HepG2 (cell line): ENCODE results near the gene IPO13. TPM values are rescaled to one million over a fixed set of nuclear protein-coding genes. Genes with fewer than 3 reads are reported as not detected.

Source experiments
- ATAC-seq: fragments of 200-7000 bp; cut with Tn5 transposase; 3 replicates; pipeline ENCODE4 v1.9.1; 2020; ENCODE audit warnings: mild to moderate bottlenecking, moderate library complexity
- BruUV-seq: library from RNA; stranded (reverse); fragments of 400-500 nt; replicated peaks from 2 replicates; lab custom pipeline; 2021; lab: Mats Ljungman, UMichigan
- CTCF ChIA-PET: fragments of 300-600 bp; formaldehyde crosslinking; extraction: SDS; loops from one replicate; lab custom pipeline; 2021; ENCODE audit warnings: low total read pairs, inconsistent platforms, low intra/inter-chr PET ratio; lab: Yijun Ruan, JAX
- POLR2A ChIA-PET: fragments of 350-600 bp; sonication (Branson Sonifier 250); formaldehyde crosslinking; loops from one replicate; lab custom pipeline; 2020; ENCODE audit warnings: antibody characterized with exemption, inconsistent platforms; lab: Yijun Ruan, JAX
- DNase-seq: peaks from one replicate; pipeline ENCODE4 v3.0.0-alpha.2; 2015; ENCODE audit warnings: low spot score
- FAIRE-seq: peaks from 3 replicates; lab custom pipeline; 2011; peaks lifted over from hg19 to GRCh38; lab: Jason Lieb, UNC
- H2AFZ ChIP-seq: one replicate; pipeline ENCODE4 v1.6.1; 2011; ENCODE audit warnings: low read length, inconsistent platforms
- H3K27ac ChIP-seq: fragments of 300-600 bp; 3 replicates; pipeline ENCODE4 v1.8.0; 2011; ENCODE audit warnings: mixed run types, mild to moderate bottlenecking, mixed read lengths, low read length, inconsistent platforms; ENCODE audit not compliant: insufficient read depth; ENCODE audit errors: extremely low read length
- H3K27me3 ChIP-seq, 2 experiments: fragments of 200-600 bp in 1 of 2; 2 replicates in 1 of 2; 3 replicates in 1 of 2; pipeline versions ENCODE4 v1.6.0 to v1.8.0; 2011; ENCODE audit warnings: low read length in 2 of 2, mild to moderate bottlenecking in 2 of 2, moderate library complexity in 2 of 2, inconsistent platforms in 1 of 2; ENCODE audit not compliant: insufficient read depth in 2 of 2, control insufficient read depth in 1 of 2
- H3K36me3 ChIP-seq, 2 experiments: fragments of 200-600 bp in 1 of 2; replicated peaks in 1 of 2; 2 replicates in 1 of 2; 3 replicates in 1 of 2; pipeline versions ENCODE4 v1.5.1 to v1.8.0; 2011; ENCODE audit warnings: low read length in 2 of 2, inconsistent platforms in 1 of 2; ENCODE audit not compliant: insufficient read depth in 2 of 2, control insufficient read depth in 1 of 2
- H3K4me1 ChIP-seq: 2 replicates; pipeline ENCODE4 v1.5.1; 2012; ENCODE audit warnings: low read length, inconsistent platforms; ENCODE audit not compliant: insufficient read depth
- H3K4me2 ChIP-seq: 2 replicates; pipeline ENCODE4 v1.6.0; 2011; ENCODE audit warnings: low read depth, low read length, inconsistent platforms
- H3K4me3 ChIP-seq, 3 experiments: fragments of 200-600 bp in 1 of 3; sonication (generic), shearing (Covaris generic) in 1 of 3; replicated peaks in 1 of 3; 2 replicates each; pipeline ENCODE4 v1.5.1; 2011 to 2016; ENCODE audit warnings: low read length in 3 of 3, inconsistent platforms in 2 of 3, low read depth in 2 of 3, mild to moderate bottlenecking in 2 of 3, control low read depth in 1 of 3, mixed read lengths in 1 of 3; ENCODE audit not compliant: insufficient read depth in 1 of 3
- H3K79me2 ChIP-seq: one replicate; pipeline ENCODE4 v1.6.1; 2011; ENCODE audit warnings: low read length, inconsistent platforms; ENCODE audit not compliant: insufficient read depth
- H3K9ac ChIP-seq: 2 replicates; pipeline ENCODE4 v1.6.0; 2011; ENCODE audit warnings: mild to moderate bottlenecking, low read depth, low read length, inconsistent platforms; ENCODE audit not compliant: insufficient read depth
- H3K9me3 ChIP-seq: 2 replicates; pipeline ENCODE4 v1.5.1; 2012; ENCODE audit warnings: mild to moderate bottlenecking, low read length
- H4K20me1 ChIP-seq: 2 replicates; pipeline ENCODE4 v1.6.0; 2011; ENCODE audit warnings: inconsistent platforms, mild to moderate bottlenecking, low read length, moderate library complexity; ENCODE audit not compliant: insufficient read depth
- BRF2 ChIP-seq: sonication (generic); formaldehyde crosslinking; IDR thresholded peaks from 2 replicates; pipeline ENCODE4 v1.8.1; 2022; ENCODE audit warnings: mild to moderate bottlenecking, missing genetic modification reagents
- GZF1 ChIP-seq: sonication (generic); formaldehyde crosslinking; IDR thresholded peaks from 2 replicates; pipeline ENCODE4 v1.5.1; 2020; ENCODE audit warnings: mild to moderate bottlenecking, missing genetic modification reagents
- POLR2AphosphoS2 ChIP-seq: IDR thresholded peaks from 2 replicates; pipeline ENCODE4 v1.6.1; 2011; ENCODE audit warnings: low read depth, low read length, improper control_type of control experiment
- RFX5 ChIP-seq: IDR thresholded peaks from 2 replicates; pipeline ENCODE4 v1.6.1; 2011; ENCODE audit warnings: low read depth, low read length, improper control_type of control experiment
- XRCC5 ChIP-seq: fragments of 200-400 bp; formaldehyde crosslinking; optimal IDR thresholded peaks from 2 replicates; pipeline ENCODE3; 2017; ENCODE audit warnings: mild to moderate bottlenecking, low read length
- ZBTB42 ChIP-seq: sonication (generic); formaldehyde crosslinking; IDR thresholded peaks from 2 replicates; pipeline ENCODE4 v1.5.0; 2020; ENCODE audit warnings: mild to moderate bottlenecking, missing genetic modification reagents
- ZFYVE20 ChIP-seq: sonication (generic); formaldehyde crosslinking; IDR thresholded peaks from 2 replicates; pipeline ENCODE4 v1.8.0; 2023; ENCODE audit warnings: low read depth, mild to moderate bottlenecking, moderate library complexity, missing genetic modification reagents, borderline replicate concordance
- ZNF678 ChIP-seq: sonication (generic); formaldehyde crosslinking; IDR thresholded peaks from 2 replicates; pipeline ENCODE4 v1.4.0; 2020; ENCODE audit warnings: mild to moderate bottlenecking, missing genetic modification reagents
- ZNF850 ChIP-seq: sonication (generic); formaldehyde crosslinking; conservative IDR thresholded peaks from 2 replicates; pipeline ENCODE4 v1.9.0; 2021; ENCODE audit warnings: mild to moderate bottlenecking, missing genetic modification reagents
- WGBS: methylation state at CpG from one replicate; pipeline ENCODE4 v1.1.6; 2017; ENCODE audit warnings: low lambda C conversion rate; 5-methylcytosine and 5-hydroxymethylcytosine counted together
- in situ Hi-C: cut with HindIII; loops from 2 replicates; pipeline ENCODE4 v1.10.0; 2017; ENCODE audit warnings: low pct_unique_long_range_greater_than_20kb; ENCODE audit not compliant: extremely low pct_ligation_motif_present
- intact Hi-C: fragments of 100-400 bp; cut with micrococcal nuclease; formaldehyde crosslinking; loops from one replicate; pipeline ENCODE4 v1.10.0; 2022; ENCODE audit not compliant: unreplicated experiment
- polyA plus RNA-seq, 8 experiments: library from polyadenylated mRNA; depleted of rRNA in 3 of 8; stranded (reverse) in 7 of 8; unstranded in 1 of 8; fragments of >200 nt; fragmentation: Illumina TruSeq in 4 of 8; extraction: Trizol in 4 of 8; gene quantifications; 2 replicates each; pipeline versions ENCODE4 v1.2.1 to v1.2.3, GENCODE V29; 2011 to 2016; ENCODE audit warnings: low read depth in 4 of 8, missing spikeins in 1 of 8, mixed read lengths in 1 of 8; ENCODE audit not compliant: insufficient read depth in 1 of 8
- total RNA-seq, 5 experiments: library from RNA; depleted of rRNA; stranded (reverse); fragments of >200 nt; fragmentation: Illumina TruSeq; extraction: Trizol; gene quantifications; 2 replicates each; pipeline ENCODE4 v1.2.3, GENCODE V29; 2016; ENCODE audit warnings: low read depth in 1 of 5
- TF ChIP-seq, protein P1 (sequence below): sonication (generic); formaldehyde crosslinking; IDR thresholded peaks from 2 replicates; pipeline ENCODE4 v1.4.0; 2020; ENCODE audit warnings: missing genetic modification reagents

The IPO13 gene
- total and polyA plus RNA-seq, 2 of the 13 experiments (the other 11 are each of a cell fraction or from before 2014, with no cell fraction given) = 12.9 to 15.6 TPM

DNA sequence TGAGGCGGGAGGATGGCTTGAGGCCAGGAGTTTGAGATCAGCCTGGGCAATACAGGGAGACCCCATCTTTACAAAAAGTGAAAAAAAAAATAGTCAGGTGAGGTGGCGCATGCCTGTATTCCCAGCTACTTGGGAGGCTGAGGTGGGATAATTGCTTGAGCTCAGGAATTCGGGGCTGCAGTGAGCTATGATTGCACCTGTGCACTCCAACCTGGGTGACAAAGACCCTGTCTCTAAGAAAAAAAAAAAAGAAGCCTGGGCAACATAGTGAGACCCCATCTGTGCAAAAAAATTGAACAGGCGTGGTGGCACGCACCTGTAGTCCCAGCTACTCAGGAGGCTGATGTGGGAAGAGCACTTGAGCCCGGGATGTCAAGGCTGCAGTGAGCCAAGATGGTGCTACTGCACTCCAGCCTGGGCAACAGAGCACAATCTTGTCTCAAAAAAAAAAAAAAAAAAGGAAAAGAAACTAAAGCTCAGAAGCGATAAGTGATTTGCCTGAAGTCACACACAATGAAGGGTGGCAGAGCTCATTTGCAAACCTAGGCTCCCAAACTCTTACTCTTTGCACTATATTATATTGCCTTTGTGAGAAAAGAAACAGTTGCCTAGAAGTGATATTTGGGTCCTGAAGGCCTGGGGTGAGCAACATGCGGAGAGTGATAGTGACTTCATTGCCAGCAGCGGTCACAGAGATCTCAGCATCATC is 46.6 kb downstream of the IPO13 start:
- in situ Hi-C loops (no loop called here), intact Hi-C loops (no loop called here)
- H3K9ac ChIP-seq = no peak overlapping the region
- H2AFZ ChIP-seq = no peak overlapping the region
- TF ChIP-seq BRF2 (CRISPR knock-in tag) (no peak), ZFYVE20 (CRISPR knock-in tag) (no peak), POLR2AphosphoS2 (no peak), GZF1 (no peak), ZBTB42 (CRISPR knock-in tag) (no peak), XRCC5 (no peak), ZNF850 (CRISPR knock-in tag) (no peak), RFX5 (no peak), ZNF678 (CRISPR knock-in tag) (no peak)
- TF ChIP-seq, protein P1, sequence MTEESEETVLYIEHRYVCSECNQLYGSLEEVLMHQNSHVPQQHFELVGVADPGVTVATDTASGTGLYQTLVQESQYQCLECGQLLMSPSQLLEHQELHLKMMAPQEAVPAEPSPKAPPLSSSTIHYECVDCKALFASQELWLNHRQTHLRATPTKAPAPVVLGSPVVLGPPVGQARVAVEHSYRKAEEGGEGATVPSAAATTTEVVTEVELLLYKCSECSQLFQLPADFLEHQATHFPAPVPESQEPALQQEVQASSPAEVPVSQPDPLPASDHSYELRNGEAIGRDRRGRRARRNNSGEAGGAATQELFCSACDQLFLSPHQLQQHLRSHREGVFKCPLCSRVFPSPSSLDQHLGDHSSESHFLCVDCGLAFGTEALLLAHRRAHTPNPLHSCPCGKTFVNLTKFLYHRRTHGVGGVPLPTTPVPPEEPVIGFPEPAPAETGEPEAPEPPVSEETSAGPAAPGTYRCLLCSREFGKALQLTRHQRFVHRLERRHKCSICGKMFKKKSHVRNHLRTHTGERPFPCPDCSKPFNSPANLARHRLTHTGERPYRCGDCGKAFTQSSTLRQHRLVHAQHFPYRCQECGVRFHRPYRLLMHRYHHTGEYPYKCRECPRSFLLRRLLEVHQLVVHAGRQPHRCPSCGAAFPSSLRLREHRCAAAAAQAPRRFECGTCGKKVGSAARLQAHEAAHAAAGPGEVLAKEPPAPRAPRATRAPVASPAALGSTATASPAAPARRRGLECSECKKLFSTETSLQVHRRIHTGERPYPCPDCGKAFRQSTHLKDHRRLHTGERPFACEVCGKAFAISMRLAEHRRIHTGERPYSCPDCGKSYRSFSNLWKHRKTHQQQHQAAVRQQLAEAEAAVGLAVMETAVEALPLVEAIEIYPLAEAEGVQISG (CRISPR knock-in tag) = no peak
- no peaks in the 10 kb centered on the region for H3K36me3 ChIP-seq
- H3K27me3 ChIP-seq = no peaks in the 10 kb centered on the region
- no TSS peak for BruUV-seq
- 93% methylated on average over 9 of the region's 9 CpGs for WGBS
- no peaks in the 10 kb centered on the region for H3K79me2 ChIP-seq
- peaks cover 58% of the 10 kb centered on the region for H3K4me1 ChIP-seq
- CTCF ChIA-PET = no interaction called here
- ATAC-seq (no peak), FAIRE-seq (no peak), DNase-seq (no peak)
- H3K4me3 ChIP-seq = no peak overlapping the region
- POLR2A ChIA-PET = interaction anchor here (0.7 to 1.5 kb wide), 4 partner anchors 16 to 43 kb away, joined by 3 to 4 read pairs (median 3); no protein-coding TSS in a partner anchor
- H3K4me2 ChIP-seq = no peak overlapping the region
- no peaks in the 10 kb centered on the region for H4K20me1 ChIP-seq
- no peaks in the 10 kb centered on the region for H3K9me3 ChIP-seq
- H3K27ac ChIP-seq = no peak overlapping the region
